Measurements from ENCODE around the gene AFF2. TPM values are rescaled to one million over a fixed set of nuclear protein-coding genes. Genes with fewer than 3 reads are reported as not detected.

The AFF2 gene
- total RNA-seq, 1 experiment from 2014 or later: 0.05 TPM

DNA sequence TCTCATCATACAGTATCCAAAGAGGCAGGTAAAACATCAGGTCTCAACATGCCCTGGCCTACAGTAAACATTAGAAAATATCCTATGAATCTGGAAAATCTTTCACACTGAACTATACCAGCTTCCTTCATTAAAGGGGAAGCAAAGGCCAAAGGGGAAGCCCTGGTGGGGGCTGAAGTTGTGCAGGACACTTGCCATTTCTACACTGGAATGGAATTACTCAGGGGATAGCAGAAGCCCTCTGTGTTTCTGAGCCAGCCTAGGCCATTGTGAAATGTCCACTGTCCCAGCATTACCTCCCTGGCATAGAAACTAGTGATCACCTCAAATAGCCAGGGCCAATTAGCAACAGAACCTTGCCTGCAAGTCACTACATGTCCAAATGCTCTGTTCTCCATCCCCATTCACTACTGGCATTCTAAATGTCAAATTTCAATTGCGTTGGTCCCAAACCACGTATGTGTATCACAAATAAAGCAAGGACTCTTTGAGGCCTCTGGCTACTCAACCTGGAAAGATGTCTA, 429.9 kb downstream of the AFF2 start:
- no peaks in the 10 kb centered on the region for H4K20me1 ChIP-seq (ENCODE audit: insufficient read depth)
- no peak overlapping the region for H3K4me2 ChIP-seq (ENCODE audit: low read length)
- H2AFZ ChIP-seq (ENCODE audit: low read depth, low read length, poor library complexity, severe bottlenecking): no peak overlapping the region
- CTCF ChIA-PET: no interaction called here
- no TSS peak for BruUV-seq (replicated peaks)
- DNase-seq (ENCODE audit: low read depth, low spot score) (no peak), ATAC-seq (no peak)
- H3K9me2 ChIP-seq (ENCODE audit: insufficient read depth): no peaks in the 10 kb centered on the region
- RAD21 ChIA-PET (ENCODE audit: low non-redundant PET in 1 of 2, low total read pairs in 2 of 2, uncharacterized antibody in 2 of 2, unreplicated experiment in 2 of 2): no interaction called here
- H3K27ac ChIP-seq (ENCODE audit: low read depth, low read length): no peak overlapping the region
- H3K79me2 ChIP-seq (ENCODE audit: insufficient read depth, low read length): no peaks in the 10 kb centered on the region
- no peaks in the 10 kb centered on the region for H3K36me3 ChIP-seq (ENCODE audit: control insufficient read depth in 1 of 2, insufficient read depth in 2 of 2, low read length in 2 of 2)
- H3K9me3 ChIP-seq (ENCODE audit: control insufficient read depth in 1 of 2, insufficient read depth in 1 of 2, low read depth in 1 of 2, low read length in 2 of 2): no peaks in the 10 kb centered on the region
- H3K4me3 ChIP-seq (replicated peaks in 1 of 2; ENCODE audit: low read depth in 1 of 2, low read length in 2 of 2): no peak overlapping the region
- no peak overlapping the region for H3K9ac ChIP-seq (ENCODE audit: low read length)
- H3K4me1 ChIP-seq (ENCODE audit: control insufficient read depth in 1 of 2, insufficient read depth in 2 of 2, low read length in 2 of 2): no peaks in the 10 kb centered on the region
- intact Hi-C loops (cut with micrococcal nuclease): no loop called here
- TF ChIP-seq EGR1 (IDR thresholded peaks at IDR 0.05; ENCODE audit: low read depth) (no peak), EZH2 (IDR thresholded peaks at IDR 0.05) (no peak), SP1 (IDR thresholded peaks at IDR 0.05; ENCODE audit: low read depth) (no peak), ZFX (IDR thresholded peaks at IDR 0.05) (no peak), FOSL1 (IDR thresholded peaks at IDR 0.05; ENCODE audit: low read depth) (no peak)
- TF ChIP-seq, protein P1, sequence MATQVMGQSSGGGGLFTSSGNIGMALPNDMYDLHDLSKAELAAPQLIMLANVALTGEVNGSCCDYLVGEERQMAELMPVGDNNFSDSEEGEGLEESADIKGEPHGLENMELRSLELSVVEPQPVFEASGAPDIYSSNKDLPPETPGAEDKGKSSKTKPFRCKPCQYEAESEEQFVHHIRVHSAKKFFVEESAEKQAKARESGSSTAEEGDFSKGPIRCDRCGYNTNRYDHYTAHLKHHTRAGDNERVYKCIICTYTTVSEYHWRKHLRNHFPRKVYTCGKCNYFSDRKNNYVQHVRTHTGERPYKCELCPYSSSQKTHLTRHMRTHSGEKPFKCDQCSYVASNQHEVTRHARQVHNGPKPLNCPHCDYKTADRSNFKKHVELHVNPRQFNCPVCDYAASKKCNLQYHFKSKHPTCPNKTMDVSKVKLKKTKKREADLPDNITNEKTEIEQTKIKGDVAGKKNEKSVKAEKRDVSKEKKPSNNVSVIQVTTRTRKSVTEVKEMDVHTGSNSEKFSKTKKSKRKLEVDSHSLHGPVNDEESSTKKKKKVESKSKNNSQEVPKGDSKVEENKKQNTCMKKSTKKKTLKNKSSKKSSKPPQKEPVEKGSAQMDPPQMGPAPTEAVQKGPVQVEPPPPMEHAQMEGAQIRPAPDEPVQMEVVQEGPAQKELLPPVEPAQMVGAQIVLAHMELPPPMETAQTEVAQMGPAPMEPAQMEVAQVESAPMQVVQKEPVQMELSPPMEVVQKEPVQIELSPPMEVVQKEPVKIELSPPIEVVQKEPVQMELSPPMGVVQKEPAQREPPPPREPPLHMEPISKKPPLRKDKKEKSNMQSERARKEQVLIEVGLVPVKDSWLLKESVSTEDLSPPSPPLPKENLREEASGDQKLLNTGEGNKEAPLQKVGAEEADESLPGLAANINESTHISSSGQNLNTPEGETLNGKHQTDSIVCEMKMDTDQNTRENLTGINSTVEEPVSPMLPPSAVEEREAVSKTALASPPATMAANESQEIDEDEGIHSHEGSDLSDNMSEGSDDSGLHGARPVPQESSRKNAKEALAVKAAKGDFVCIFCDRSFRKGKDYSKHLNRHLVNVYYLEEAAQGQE (IDR thresholded peaks at IDR 0.05; ENCODE audit: low read depth): no peak
- TF ChIP-seq, protein P2, sequence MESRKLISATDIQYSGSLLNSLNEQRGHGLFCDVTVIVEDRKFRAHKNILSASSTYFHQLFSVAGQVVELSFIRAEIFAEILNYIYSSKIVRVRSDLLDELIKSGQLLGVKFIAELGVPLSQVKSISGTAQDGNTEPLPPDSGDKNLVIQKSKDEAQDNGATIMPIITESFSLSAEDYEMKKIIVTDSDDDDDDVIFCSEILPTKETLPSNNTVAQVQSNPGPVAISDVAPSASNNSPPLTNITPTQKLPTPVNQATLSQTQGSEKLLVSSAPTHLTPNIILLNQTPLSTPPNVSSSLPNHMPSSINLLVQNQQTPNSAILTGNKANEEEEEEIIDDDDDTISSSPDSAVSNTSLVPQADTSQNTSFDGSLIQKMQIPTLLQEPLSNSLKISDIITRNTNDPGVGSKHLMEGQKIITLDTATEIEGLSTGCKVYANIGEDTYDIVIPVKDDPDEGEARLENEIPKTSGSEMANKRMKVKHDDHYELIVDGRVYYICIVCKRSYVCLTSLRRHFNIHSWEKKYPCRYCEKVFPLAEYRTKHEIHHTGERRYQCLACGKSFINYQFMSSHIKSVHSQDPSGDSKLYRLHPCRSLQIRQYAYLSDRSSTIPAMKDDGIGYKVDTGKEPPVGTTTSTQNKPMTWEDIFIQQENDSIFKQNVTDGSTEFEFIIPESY (IDR thresholded peaks at IDR 0.05; ENCODE audit: extremely low read depth, insufficient replicate concordance, low read length): no peak
- TF ChIP-seq, protein P3, sequence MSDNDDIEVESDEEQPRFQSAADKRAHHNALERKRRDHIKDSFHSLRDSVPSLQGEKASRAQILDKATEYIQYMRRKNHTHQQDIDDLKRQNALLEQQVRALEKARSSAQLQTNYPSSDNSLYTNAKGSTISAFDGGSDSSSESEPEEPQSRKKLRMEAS (IDR thresholded peaks at IDR 0.05): no peak
- no peaks in the 10 kb centered on the region for H3K27me3 ChIP-seq (ENCODE audit: insufficient read depth, low read length)
- POLR2A ChIA-PET: no interaction called here

All from HCT116 (cell line).